ENCODE measurements around the gene COMP.
A peak's percentile ranks its signal among the peaks of the same experiment; 100 is the strongest.

The COMP gene

GRCh38 chr19:18785179-18786124, 5.7 kb downstream of the COMP start:
- TF ChIP-seq GLIS3 (CRISPR knock-in tag; IDR thresholded peaks at IDR 0.05), result no peak
- no peak for TF ChIP-seq ESRRG (CRISPR knock-in tag; IDR thresholded peaks at IDR 0.05)
- no peak for TF ChIP-seq BACH2 (CRISPR knock-in tag; IDR thresholded peaks at IDR 0.05; ENCODE audit: borderline replicate concordance)
- no peak for TF ChIP-seq TOX (CRISPR knock-in tag; IDR thresholded peaks at IDR 0.05; ENCODE audit: borderline replicate concordance)
- TF ChIP-seq SNAI2 (CRISPR knock-in tag; IDR thresholded peaks at IDR 0.05), result no peak
- TF ChIP-seq ZNF70 (CRISPR knock-in tag; IDR thresholded peaks at IDR 0.05), result no peak
- TF ChIP-seq ZFP3 (CRISPR knock-in tag; IDR thresholded peaks at IDR 0.05), result no peak
- TF ChIP-seq ZNF8 (CRISPR knock-in tag; IDR thresholded peaks at IDR 0.05), result no peak
- no peak for TF ChIP-seq CREB5 (CRISPR knock-in tag; IDR thresholded peaks at IDR 0.05; ENCODE audit: low read depth)
- no peak for TF ChIP-seq POU6F1 (CRISPR knock-in tag; IDR thresholded peaks at IDR 0.05; ENCODE audit: borderline replicate concordance, low read depth)
- TF ChIP-seq TSHZ2 (CRISPR knock-in tag; IDR thresholded peaks at IDR 0.05), result no peak
- no peak for TF ChIP-seq ISL1 (CRISPR knock-in tag; IDR thresholded peaks at IDR 0.05)
- no peak for TF ChIP-seq ZC3H10 (CRISPR knock-in tag; IDR thresholded peaks at IDR 0.05)
- TF ChIP-seq OSR1 (CRISPR knock-in tag; IDR thresholded peaks at IDR 0.05), result no peak
- no peak for TF ChIP-seq ZFP30 (CRISPR knock-in tag; IDR thresholded peaks at IDR 0.05)
- TF ChIP-seq TCF4 (CRISPR knock-in tag; IDR thresholded peaks at IDR 0.05; ENCODE audit: borderline replicate concordance), result no peak
- ATAC-seq, result peak; percentile 78

- ATAC-seq, result no peak
- TF ChIP-seq ZNF565 (CRISPR knock-in tag; conservative IDR thresholded peaks at IDR 0.05; ENCODE audit: low read depth) (no peak), TCF4 (CRISPR knock-in tag; IDR thresholded peaks at IDR 0.05; ENCODE audit: borderline replicate concordance) (no peak), ZFP30 (CRISPR knock-in tag; IDR thresholded peaks at IDR 0.05) (no peak), CSRNP3 (CRISPR knock-in tag; IDR thresholded peaks at IDR 0.05) (no peak), ARNTL (CRISPR knock-in tag; IDR thresholded peaks at IDR 0.05; ENCODE audit: borderline replicate concordance, low read depth) (no peak), TOX (CRISPR knock-in tag; IDR thresholded peaks at IDR 0.05; ENCODE audit: borderline replicate concordance) (no peak), PATZ1 (CRISPR knock-in tag; IDR thresholded peaks at IDR 0.05; ENCODE audit: borderline replicate concordance) (no peak), ESRRG (CRISPR knock-in tag; IDR thresholded peaks at IDR 0.05) (no peak), TSHZ2 (CRISPR knock-in tag; IDR thresholded peaks at IDR 0.05) (no peak), CREB5 (CRISPR knock-in tag; IDR thresholded peaks at IDR 0.05; ENCODE audit: low read depth) (no peak), OSR1 (CRISPR knock-in tag; IDR thresholded peaks at IDR 0.05) (no peak), BACH2 (CRISPR knock-in tag; IDR thresholded peaks at IDR 0.05; ENCODE audit: borderline replicate concordance) (no peak), SNAI2 (CRISPR knock-in tag; IDR thresholded peaks at IDR 0.05) (no peak), GLIS3 (CRISPR knock-in tag; IDR thresholded peaks at IDR 0.05) (no peak), PPARA (CRISPR knock-in tag; IDR thresholded peaks at IDR 0.05; ENCODE audit: borderline replicate concordance) (no peak), ZNF70 (CRISPR knock-in tag; IDR thresholded peaks at IDR 0.05) (no peak), POU6F1 (CRISPR knock-in tag; IDR thresholded peaks at IDR 0.05; ENCODE audit: borderline replicate concordance, low read depth) (no peak), ISL1 (CRISPR knock-in tag; IDR thresholded peaks at IDR 0.05) (no peak), RARB (CRISPR knock-in tag; IDR thresholded peaks at IDR 0.05) (no peak)
Measured at GRCh38 chr19:18784786-18785120, 6.4 kb downstream of the COMP start.

Measured in SK-N-SH treated with all-trans-retinoic acid at 6 μM for 48 hours (cell line).